Liver (tissue), 9 donors: Measurements from ENCODE around the gene ESRRB. TPM values are rescaled to one million over a fixed set of nuclear protein-coding genes. Genes with fewer than 3 reads are reported as not detected.

Source experiments
- DNase-seq: peaks from one replicate; pipeline ENCODE4 v3.0.0-alpha.2; 2017; ENCODE audit warnings: low spot score
- H3K27ac ChIP-seq, 2 donors: one replicate each; pipeline ENCODE4 v1.7.0; 2013; ENCODE audit warnings: inconsistent platforms in 2 of 2, low read length in 2 of 2, control low read depth in 1 of 2, low read depth in 1 of 2, mild to moderate bottlenecking in 1 of 2
- H3K27me3 ChIP-seq, 4 donors: one replicate each; pipeline versions ENCODE4 v1.6.1 to v1.7.0; 2013; ENCODE audit warnings: low read length in 3 of 4, inconsistent platforms in 1 of 4, mild to moderate bottlenecking in 1 of 4, moderate library complexity in 1 of 4; ENCODE audit not compliant: control insufficient read depth in 4 of 4, insufficient read depth in 4 of 4
- H3K36me3 ChIP-seq, 4 donors: one replicate each; pipeline versions ENCODE4 v1.6.1 to v1.7.0; 2013; ENCODE audit warnings: low read length in 3 of 4, mild to moderate bottlenecking in 3 of 4, low read depth in 1 of 4, moderate library complexity in 1 of 4; ENCODE audit not compliant: control insufficient read depth in 4 of 4, insufficient read depth in 3 of 4
- H3K4me1 ChIP-seq, 4 donors: one replicate each; pipeline versions ENCODE4 v1.6.1 to v1.7.0; 2013; ENCODE audit warnings: low read length in 3 of 4, mild to moderate bottlenecking in 3 of 4, moderate library complexity in 1 of 4; ENCODE audit not compliant: control insufficient read depth in 4 of 4, insufficient read depth in 4 of 4
- H3K4me3 ChIP-seq, 3 donors: one replicate each; pipeline versions ENCODE4 v1.6.1 to v1.7.0; 2013; ENCODE audit warnings: low read length in 3 of 3, control low read depth in 1 of 3, low read depth in 1 of 3, mild to moderate bottlenecking in 1 of 3
- H3K9ac ChIP-seq, 2 donors: one replicate each; pipeline ENCODE4 v1.7.0; 2013; ENCODE audit warnings: low read length in 2 of 2, mild to moderate bottlenecking in 2 of 2, moderate library complexity in 2 of 2, control low read depth in 1 of 2, low read depth in 1 of 2
- H3K9me3 ChIP-seq, 4 donors: one replicate each; pipeline versions ENCODE4 v1.6.1 to v1.7.0; 2013; ENCODE audit warnings: low read length in 3 of 4; ENCODE audit not compliant: control insufficient read depth in 4 of 4
- ATF3 ChIP-seq: IDR thresholded peaks from 2 replicates; pipeline ENCODE4 v1.6.1; 2016; ENCODE audit warnings: antibody characterized with exemption
- EGR1 ChIP-seq, 2 donors: IDR thresholded peaks; 2 replicates each; pipeline ENCODE4 v1.6.1; 2016 to 2018; ENCODE audit warnings: antibody characterized with exemption in 2 of 2, low read depth in 2 of 2
- FOXA1 ChIP-seq: IDR thresholded peaks from 2 replicates; pipeline ENCODE4 v1.6.1; 2016; ENCODE audit warnings: antibody characterized with exemption
- FOXA2 ChIP-seq: IDR thresholded peaks from 2 replicates; pipeline ENCODE4 v1.6.1; 2016; ENCODE audit warnings: antibody characterized with exemption
- HNF4G ChIP-seq: IDR thresholded peaks from 2 replicates; pipeline ENCODE4 v1.6.1; 2016; ENCODE audit warnings: antibody characterized with exemption
- JUND ChIP-seq, 2 donors: IDR thresholded peaks; 2 replicates each; pipeline ENCODE4 v1.6.1; 2016; ENCODE audit warnings: antibody characterized with exemption in 2 of 2
- NR2F2 ChIP-seq: IDR thresholded peaks from 2 replicates; pipeline ENCODE4 v1.6.1; 2016; ENCODE audit warnings: antibody characterized with exemption
- REST ChIP-seq: IDR thresholded peaks from 2 replicates; pipeline ENCODE4 v1.6.1; 2016; ENCODE audit warnings: antibody characterized with exemption, mild to moderate bottlenecking
- RXRA ChIP-seq, 2 donors: IDR thresholded peaks; 2 replicates each; pipeline ENCODE4 v1.6.1; 2017 to 2018; ENCODE audit warnings: antibody characterized with exemption in 2 of 2, mild to moderate bottlenecking in 1 of 2
- SP1 ChIP-seq: IDR thresholded peaks from 2 replicates; pipeline ENCODE4 v1.6.1; 2018; ENCODE audit warnings: antibody characterized with exemption, mild to moderate bottlenecking
- TAF1 ChIP-seq: conservative IDR thresholded peaks from 2 replicates; pipeline ENCODE4 v1.6.1; 2016; ENCODE audit warnings: antibody characterized with exemption, mild to moderate bottlenecking
- ZBTB33 ChIP-seq: IDR thresholded peaks from 2 replicates; pipeline ENCODE4 v1.6.1; 2016; ENCODE audit warnings: antibody characterized with exemption
- WGBS: extraction: QIAGEN DNeasy Blood & Tissue Kit; methylation state at CpG from one replicate; pipeline ENCODE4 v1.1.7; 2013; 5-methylcytosine and 5-hydroxymethylcytosine counted together
- polyA plus RNA-seq, 2 donors: library from polyadenylated mRNA; stranded (reverse) in 1 of 2; unstranded in 1 of 2; fragments of 200-250 nt in 1 of 2; fragments of >200 nt in 1 of 2; fragmentation: Nextera tagmentation in 1 of 2; extraction: Ambion mirVana in 1 of 2; gene quantifications; one replicate each; pipeline versions ENCODE4 v1.2.1 to v1.2.3, GENCODE V29; 2013 to 2015
- total RNA-seq, 2 donors: library from RNA; depleted of rRNA; stranded (reverse); fragments of >200 nt; gene quantifications; one replicate each; pipeline ENCODE4 v1.2.3, GENCODE V29; 2014
- donor health status: healthy.
- donor health status: healthy.
- donor health status: healthy.
- donor health status: healthy.
- donor health status: healthy.

The ESRRB gene
- total and polyA plus RNA-seq, 4 donors: 0.08 to 0.21 (median 0.11) TPM

DNA sequence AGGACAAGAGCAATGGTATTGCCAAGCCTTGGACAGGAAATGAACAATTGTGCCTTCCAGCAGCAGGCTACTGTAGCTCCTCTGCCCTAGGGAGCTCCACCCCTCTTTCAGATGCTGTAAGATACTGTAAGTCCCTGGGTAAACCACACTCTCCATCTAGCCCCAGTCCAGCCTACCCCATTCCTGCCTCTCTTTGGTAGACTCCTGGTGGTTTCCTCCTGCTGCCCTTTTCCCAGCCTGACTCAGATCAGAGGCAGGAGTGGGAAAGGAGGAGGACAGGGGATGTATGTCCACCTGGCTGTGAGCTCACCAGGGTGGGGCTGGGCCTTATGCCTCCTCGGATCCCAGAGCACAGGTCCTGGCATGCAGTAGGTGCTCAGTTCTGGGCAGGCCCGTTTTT, 174.6 kb downstream of the ESRRB start (continued):
- no peak for TF ChIP-seq REST
- TF ChIP-seq RXRA (IDR thresholded peaks at IDR 0.05): no peak
- no peak for TF ChIP-seq NR2F2

GRCh38 chr14:76551116-76551515, 175.2 kb downstream of the ESRRB start:
- H3K4me3 ChIP-seq: no peak overlapping the region
- no peak for TF ChIP-seq FOXA1
- TF ChIP-seq EGR1 (IDR thresholded peaks at IDR 0.05; ENCODE audit: low read depth in 2 of 2): no peak
- TF ChIP-seq FOXA2: no peak
- TF ChIP-seq JUND (IDR thresholded peaks at IDR 0.05): no peak
- no peak for TF ChIP-seq HNF4G
- no peak for TF ChIP-seq ZBTB33
- no peak for TF ChIP-seq TAF1
- TF ChIP-seq RXRA (IDR thresholded peaks at IDR 0.05): no peak
- no peak for TF ChIP-seq SP1
- TF ChIP-seq ATF3: no peak
- no peak overlapping the region for H3K27ac ChIP-seq
- H3K36me3 ChIP-seq: no peaks in the 10 kb centered on the region
- no peaks in the 10 kb centered on the region for H3K27me3 ChIP-seq
- H3K9ac ChIP-seq: no peak overlapping the region
- H3K4me1 ChIP-seq: no peaks in the 10 kb centered on the region
- 75% methylated on average over 2 of the region's 2 CpGs for WGBS
- DNase-seq: no peak
- no peaks in the 10 kb centered on the region for H3K9me3 ChIP-seq

Other genes with a start within 250 kb of the ESRRB start
- gene GPATCH2L, start 224.2 kb upstream of the ESRRB start, total RNA-seq: 10 to 100 TPM; 24.0 to 39.5 TPM
- 1 to 10 TPM; 4.5 to 7.5 TPM for gene GPATCH2L, start 224.2 kb upstream of the ESRRB start, polyA plus RNA-seq